Measurements from ENCODE around the gene SLC47A2.
"Not testable (repeated sequence)": the region's sequence is repeated elsewhere in the genome, so short reads cannot be mapped to it uniquely, and the experiment has no call there.

Gene SLC47A2, protein sequence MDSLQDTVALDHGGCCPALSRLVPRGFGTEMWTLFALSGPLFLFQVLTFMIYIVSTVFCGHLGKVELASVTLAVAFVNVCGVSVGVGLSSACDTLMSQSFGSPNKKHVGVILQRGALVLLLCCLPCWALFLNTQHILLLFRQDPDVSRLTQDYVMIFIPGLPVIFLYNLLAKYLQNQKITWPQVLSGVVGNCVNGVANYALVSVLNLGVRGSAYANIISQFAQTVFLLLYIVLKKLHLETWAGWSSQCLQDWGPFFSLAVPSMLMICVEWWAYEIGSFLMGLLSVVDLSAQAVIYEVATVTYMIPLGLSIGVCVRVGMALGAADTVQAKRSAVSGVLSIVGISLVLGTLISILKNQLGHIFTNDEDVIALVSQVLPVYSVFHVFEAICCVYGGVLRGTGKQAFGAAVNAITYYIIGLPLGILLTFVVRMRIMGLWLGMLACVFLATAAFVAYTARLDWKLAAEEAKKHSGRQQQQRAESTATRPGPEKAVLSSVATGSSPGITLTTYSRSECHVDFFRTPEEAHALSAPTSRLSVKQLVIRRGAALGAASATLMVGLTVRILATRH

DNA sequence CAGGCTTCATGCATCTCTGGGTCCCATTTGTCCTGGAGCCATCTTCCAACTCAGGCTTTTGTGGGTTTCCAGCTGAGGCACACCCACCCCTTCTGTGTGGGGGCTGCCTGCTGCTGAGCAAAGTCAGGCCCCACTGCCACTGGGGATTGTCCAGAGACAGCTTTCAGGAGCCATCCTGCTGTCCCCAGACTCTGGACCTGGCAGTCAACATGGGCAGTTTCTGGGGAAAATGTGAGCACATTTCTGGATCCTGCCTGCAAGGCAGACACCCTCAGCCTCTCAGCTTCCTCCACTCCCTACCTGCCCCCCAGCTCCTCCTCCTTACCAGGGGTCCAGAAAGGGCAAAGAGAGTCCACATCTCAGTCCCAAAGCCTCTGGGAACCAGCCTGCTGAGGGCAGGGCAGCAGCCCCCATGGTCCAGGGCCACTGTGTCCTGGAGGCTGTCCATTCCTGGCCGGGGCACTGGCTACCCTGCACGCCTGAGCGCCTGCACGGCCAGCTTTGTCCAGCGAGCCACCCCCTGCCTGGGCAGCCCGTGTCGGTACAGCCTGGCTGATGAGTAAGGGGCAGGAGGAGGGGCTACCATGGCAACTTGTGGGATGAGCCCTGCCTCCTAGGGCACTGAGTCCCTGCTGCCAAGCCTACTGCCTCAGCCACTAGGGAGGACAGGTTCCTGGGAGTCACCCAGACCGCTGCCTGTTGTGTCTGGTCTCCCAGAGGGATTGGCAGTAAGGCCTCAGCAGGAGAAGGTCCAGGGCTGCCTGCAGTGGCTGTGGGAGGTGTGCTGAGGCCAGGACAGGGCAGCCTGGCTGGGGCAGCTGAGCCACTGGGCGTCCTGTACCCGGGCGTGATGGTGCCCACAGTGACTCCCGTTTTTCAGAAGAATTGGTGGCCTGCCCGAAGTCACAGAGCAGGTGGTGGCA lies at the start of gene SLC47A2:
Gene SLC47A2, minus strand, starts transcription at position 477 of the 923 bp plus-strand sequence. Its CDS starts 29 bp downstream, at position 448.
- no peak for DNase-seq

DNA sequence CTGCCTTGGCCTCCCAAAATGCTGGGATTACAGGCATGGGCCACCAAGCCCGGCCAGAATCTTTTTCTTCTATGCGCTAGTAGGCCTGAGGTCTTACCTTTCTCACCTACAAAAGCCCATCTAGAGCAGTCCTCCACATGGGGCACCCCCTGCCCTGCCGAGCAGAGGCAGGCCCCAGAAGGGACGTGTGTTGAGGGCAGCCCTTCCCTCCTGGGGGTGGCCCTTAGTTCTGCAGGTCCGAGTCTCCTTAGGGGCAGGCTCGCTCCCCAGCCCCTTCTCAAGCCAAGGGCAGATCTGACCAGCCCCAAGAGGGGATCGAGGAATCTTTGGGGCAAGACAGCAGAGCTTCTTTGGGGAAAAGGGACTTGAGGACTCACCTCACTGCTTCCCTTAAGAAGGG lies 49.6 kb upstream of the SLC47A2 start:
- DNase-seq: no peak

DNA sequence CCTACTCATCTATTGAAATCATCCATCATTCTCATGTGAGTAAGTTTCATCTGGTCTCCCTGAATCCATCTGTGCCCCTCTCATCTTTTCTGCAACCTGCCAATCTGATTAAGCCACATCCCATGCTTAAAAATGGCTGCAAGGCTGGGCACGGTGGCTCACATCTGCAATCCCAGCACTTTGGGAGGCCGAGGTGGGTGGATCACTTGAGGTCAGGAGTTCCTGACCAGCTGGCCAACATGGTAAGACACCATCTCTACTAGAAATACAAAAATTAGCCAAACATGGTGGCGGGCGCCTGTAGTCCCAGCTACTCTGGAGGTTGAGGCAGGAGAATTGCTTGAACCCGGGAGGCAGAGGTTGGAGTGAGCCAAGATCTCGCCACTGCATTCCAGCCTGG lies 47.6 kb upstream of the SLC47A2 start:
- not testable (repeated sequence) for DNase-seq

DNA sequence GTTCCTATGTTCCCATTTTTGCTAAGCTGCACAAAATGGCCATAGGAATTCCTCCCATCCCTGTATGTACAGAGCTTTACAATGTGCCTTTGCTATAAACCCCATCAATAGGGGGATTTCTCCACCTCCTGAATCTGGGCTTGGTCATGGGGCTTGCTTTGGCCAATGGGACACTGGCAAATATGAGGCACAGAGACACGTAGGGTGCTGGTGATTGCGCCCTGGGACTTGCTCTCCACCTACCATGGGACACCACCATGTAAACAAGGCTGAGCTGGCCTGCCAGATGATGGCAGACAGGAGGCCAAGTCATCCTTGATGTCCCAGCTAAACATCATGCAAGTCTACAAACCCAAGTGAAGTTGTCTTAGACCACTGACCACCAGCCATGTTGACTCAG lies 47.0 kb upstream of the SLC47A2 start:
- no peak for DNase-seq

DNA sequence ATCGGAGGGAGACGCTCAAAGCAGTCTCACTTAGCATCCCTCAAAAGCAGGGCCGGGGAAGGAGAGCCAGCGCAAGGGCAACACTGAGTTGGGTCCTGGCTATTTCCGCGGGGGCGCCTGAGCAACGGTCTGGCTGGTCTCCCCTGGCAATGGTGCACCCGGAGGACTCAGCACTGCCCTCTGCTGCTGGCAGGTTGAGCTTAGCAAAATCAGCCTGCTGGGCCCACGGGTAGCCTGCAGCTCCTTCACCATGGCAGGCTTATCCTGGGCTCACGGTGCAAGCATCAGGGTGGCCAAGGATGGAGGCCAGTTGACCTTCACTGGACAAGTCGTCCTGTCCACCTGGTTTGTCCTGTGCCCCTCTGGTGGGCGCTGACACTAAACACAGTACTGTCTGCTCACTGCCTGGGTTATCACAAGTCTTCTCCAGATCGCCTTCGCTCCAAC lies 46.2 kb upstream of the SLC47A2 start:
- peak; percentile 40 to 68 (median 48) for DNase-seq

DNA sequence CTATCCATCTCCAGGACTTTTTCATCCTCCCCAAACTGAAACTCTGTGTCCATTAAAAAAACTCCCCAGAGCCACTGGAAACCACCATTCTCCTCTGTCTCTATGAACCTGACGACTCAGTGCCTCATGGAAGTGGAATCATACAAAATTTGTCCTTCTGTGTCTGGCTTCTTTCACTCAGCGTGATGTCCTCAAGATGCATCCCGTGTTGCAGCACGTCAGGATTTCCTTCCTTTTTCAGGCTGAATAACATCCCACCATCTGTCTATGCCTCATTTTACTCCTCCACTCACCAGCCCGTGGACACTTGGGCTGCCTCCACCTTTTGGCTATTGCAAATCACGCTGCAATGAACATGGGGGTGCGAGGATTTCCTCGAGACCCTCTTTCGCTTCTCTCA lies 44.4 kb upstream of the SLC47A2 start:
- no peak for DNase-seq

DNA sequence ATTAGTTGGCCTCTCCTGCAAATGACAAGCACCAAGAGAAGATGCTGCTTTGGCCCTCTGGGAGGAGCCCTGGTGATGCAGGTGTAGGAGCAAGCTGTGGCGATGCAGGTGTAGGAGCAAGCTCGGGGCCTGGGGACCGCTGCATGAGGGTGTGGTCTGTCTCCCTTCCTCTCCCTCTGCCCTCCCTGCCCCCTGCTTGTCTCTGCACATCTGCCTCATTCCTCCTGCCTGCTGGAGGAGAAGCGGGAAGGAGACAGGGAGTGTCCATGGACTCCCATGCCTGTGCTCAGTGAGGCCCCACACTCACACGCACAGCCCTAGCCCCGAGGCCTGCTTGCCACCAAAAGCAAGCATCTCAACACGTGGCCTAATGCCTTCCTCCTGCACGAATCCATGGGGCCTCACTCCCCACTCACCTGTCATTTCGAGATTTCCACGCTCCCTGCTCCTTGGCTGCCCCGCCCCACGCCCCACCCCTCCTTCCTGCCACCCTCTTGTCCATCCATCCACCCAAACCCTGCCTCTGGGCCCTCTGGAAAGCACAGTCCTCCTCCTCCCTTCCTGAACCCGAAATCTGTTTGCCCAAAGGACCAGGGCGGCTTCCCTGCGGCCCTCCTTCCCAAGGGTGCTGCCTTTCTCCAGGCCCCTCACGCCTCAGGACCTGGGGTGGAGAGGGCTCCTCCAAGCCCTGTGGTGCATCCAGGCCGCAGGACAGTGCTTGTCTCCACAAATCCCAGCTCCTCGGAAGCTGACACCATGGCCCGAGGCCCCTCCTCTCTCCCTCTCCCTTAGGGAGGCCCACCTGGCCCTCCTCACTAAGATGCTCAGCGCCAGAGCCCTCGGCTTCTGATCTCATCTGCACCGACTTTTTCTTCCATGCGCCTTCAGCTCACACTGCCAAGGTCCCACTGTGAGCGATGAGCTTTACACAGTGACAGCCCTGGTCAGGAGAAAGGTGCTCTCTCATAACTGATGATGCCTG lies 43.5 kb upstream of the SLC47A2 start:
- DNase-seq: no peak

DNA sequence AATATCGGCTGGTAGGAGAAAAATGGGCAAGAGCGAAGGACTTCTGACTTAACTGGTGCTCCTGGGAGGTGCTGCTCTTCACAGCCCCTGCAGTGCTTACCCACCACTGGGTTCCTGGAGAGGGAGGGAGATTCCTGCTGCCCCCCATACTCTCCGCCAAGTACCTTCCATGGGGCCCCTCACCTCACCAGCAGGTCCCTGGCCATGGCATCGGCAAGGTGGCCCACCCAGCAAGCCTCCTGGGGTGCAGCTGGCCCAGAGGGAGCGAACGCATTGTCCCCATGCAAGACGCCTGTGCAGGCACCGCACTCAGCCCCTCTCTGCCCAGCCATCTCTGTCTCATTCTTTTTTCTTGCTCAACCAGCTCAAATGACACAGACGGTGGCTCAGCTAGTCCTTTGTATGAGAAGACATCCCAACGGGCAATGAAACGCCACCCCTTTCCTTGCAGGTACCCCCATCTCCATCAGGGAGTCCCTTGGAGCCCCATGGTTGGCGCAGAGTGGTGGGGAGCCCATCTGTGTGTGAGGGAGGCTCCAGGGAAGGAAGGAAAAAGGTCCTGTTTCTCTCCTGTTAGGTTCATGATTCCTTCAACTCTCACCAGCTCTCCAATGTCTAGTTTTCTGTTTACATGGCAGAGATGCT lies 41.3 kb upstream of the SLC47A2 start:
- DNase-seq: no peak

DNA sequence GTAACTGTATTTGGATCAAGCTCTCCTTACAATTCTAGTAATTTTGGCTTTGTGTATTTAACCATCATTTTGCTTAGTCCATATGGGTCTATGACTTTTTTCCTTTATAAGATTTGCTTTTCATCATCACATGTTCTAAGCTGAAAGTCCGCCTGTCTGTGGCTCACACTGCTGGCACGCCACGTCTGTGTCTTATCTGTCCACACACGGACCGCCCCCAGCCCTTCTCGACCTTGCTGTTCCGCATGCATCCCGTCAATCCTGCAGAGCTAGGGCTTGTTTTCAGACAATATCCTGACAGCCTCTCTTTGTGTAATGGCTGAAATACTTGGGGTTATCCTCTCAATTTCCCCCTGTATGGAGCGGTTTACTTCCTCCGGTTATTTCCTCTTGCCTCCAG lies 40.2 kb upstream of the SLC47A2 start:
- DNase-seq: no peak

DNA sequence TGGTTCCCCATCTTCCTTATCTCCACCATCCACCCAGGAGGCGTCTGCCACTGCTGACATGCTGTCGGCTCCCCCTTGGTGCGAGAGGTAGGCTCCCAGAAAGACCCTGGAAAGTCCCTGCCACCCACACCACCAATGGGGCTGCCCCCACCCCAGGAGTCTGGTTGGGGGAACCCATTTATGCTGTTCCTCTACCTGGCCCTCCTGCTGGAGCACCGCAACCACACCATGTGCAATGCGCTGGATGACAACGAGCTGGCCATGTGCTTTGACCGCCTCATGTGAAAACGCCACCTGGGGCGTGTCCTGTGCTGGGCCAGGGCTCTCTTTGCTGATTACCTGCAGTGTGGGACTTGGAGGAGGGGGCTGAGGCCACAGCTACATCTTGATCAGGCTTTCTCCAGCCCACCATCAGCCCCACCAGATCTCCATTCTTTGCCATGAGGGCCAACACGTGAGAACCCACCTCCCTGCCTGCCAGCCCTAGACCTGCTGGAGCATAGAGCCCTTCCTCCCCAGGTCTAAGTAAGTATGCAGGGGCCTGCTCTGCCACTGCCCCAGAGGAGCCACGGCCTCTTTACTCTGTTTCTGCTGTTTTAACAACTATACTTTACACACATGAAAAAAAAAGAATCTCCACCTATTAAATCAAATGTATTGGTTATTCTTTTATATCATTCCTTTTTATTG lies 39.6 kb upstream of the SLC47A2 start:
- DNase-seq: no peak

DNA sequence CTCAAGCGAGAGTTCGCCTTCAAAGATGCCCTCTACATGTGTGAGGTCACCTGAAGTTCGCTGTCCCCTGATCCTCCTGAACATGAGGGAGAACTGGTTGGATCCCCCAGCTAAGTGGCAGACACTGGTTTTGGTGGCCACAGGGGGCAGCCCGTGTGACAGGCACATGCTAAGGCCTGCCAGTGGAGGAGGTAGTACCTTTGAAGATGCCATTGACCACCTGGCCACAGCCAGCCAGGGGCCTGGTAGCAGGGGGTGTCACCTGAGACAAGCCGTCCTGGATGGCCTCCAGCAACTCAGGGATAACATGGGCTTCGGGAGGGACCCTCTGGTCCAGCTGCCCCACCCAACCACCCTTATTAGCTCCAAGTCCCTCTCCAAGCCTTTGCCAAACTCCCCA lies 39.0 kb upstream of the SLC47A2 start:
- no peak for DNase-seq

DNA sequence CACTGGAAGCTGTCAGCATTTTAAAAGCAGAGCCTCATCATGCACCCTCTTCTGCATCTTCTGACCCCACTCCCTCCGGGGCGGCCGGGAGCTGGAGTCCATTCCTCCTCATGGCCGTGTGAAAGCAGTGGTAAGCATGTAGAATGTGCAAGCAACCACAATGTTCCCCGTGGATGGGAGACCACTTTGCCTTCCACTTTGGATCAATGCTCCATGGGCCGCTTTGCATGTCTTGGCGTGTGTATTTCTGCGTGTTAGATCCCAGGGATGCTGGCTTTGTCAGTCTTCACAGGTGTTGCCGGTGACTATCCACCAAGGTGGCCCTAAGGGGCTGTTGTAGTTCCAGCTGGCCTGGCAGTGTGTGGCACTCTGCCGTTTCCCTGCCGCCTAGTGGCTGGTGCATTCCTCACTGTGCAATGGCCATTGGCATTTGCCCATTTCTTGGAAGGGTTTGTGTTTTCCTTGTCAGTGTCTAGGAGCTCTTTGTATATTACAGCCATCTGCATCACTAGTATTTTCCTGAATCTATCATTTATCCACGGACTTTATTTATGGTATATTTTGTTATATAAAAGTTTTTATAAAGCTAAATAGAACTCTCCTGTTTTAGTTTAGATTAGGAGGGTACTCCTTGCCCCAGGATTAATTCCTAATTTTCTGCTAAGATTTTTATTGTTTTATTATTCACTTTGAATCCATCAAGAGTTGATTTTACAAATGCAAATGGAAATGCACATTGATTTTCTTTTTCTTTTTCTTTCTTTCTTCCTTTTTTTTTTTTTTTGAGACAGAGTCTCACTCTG lies 37.5 kb upstream of the SLC47A2 start:
- no peak for DNase-seq

DNA sequence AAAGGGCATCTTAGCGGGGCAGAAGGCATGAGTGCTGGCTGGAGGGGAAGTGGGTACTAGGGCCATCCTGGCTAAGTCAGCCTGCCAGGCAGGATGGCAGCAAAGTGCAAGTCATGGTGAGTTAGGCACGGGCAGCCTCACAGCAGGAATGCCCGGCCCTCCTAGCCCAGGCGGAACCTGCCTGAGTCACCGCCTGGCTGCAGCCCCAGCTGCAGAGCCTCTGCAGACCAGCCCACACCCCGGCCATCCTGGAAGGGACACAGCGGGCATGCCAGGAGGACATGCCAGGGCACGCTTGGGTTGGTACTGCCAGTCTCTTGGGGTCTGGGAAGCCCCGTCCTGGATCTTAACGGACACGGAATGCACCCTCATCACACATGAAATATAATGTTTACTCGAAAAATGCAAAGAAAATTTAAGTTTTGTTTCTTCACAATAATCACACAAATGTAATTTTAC lies 36.7 kb upstream of the SLC47A2 start:
- no peak for DNase-seq

DNA sequence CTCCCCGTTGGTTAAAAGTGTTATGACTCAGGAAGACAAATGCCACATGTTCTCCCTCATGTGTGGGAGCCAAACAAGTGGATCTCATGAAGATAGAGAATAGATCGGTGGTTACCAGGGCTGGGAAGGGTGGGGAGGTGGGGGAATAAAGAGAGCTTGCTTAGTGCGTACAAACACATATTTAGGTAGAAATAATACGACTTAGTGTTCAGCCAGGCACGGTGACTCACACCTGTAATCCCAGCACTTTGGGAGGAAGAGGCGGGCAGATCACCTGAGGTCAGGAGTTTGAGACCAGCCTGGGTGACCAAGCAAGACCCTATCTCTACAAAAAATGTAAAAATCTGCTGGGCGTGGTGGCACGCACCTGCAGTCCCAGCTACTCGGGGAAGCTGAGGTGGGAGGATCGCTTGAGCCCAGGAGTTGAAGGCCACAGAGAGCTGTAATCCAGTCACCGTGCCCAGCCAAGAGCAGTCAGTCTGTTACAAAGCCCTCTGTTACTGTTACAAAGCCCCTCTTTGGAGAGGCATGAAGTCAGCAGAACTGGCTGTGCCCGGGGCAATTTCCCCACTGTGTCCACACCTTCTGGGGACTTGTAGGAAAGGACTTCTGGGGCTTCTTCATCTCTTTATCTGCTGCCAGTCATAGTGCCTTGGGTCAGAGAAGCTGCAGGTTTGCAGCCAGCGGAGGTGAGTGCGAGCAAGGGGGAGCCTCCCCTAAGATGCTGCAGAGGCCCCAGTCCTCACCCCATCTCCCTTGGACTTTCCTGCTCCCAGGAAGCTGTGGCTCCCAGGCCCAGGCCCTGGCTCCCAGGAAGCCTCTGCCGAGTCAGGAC lies 36.0 kb upstream of the SLC47A2 start:
- DNase-seq: no peak

DNA sequence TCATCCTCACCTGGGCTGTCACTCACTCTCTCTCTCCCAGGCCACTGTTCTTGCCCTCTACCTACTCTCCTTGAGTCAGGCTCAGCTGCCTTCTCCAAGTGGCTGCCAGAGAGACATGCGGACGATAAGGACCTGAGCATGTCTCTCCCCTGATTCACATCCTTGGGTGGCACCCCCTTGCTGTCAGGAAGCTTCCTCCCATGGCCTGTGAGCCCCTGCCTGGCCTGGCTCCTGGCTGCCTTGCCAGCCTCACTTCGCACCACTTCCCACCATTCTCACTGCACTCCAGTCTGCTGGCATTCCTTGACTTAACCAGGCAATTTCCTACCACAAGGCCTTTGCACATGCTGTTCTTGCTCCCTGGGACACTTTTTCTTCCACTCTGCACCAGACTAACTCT lies 34.5 kb upstream of the SLC47A2 start:
- no peak for DNase-seq

DNA sequence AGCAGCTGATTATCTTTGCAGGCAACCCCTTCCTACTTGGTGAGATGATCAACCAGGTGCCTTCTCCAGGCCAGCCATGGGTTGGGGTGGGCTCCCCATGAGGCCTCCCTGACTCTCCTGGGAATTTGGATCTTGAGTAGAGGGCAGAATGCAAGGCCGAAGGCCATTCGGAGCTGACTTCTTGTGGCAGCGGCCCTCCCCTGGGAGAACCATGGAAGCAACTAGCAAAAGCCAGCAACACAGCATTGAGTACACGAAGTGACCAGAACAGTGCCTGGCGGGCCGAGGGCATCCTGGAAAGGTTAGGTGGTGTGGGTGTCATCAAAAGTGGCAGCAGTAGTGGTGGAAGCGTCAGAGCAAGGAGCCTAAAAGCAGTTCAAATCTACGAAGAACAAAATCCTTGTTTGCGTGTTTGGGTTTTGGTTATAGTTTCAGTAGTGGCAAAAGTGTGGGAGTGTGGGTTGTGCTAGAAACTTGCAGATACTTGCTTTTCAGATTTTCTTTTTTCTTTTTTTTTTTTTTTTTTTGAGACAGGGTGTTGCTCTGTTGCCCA lies 33.7 kb upstream of the SLC47A2 start:
- no peak for DNase-seq

DNA sequence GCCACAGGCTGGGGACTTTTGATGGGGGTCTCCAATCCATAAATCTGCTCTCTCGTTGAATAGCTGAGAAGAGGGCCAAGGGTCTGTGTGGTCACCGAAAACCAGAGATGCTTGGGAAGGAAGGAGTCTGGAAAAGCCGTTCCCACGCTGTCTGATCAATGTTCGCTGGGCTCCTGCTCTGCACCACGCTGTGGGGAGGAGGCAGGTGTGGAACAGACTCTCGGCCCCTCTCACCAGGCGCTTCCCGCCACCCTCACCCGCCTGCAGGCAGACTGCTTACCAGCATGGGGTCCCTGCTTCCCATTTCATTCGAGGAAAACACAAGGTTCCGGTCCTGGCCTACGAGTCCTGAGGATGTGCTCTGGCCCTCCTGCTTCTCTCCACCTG lies 32.4 kb upstream of the SLC47A2 start:
- DNase-seq: no peak

DNA sequence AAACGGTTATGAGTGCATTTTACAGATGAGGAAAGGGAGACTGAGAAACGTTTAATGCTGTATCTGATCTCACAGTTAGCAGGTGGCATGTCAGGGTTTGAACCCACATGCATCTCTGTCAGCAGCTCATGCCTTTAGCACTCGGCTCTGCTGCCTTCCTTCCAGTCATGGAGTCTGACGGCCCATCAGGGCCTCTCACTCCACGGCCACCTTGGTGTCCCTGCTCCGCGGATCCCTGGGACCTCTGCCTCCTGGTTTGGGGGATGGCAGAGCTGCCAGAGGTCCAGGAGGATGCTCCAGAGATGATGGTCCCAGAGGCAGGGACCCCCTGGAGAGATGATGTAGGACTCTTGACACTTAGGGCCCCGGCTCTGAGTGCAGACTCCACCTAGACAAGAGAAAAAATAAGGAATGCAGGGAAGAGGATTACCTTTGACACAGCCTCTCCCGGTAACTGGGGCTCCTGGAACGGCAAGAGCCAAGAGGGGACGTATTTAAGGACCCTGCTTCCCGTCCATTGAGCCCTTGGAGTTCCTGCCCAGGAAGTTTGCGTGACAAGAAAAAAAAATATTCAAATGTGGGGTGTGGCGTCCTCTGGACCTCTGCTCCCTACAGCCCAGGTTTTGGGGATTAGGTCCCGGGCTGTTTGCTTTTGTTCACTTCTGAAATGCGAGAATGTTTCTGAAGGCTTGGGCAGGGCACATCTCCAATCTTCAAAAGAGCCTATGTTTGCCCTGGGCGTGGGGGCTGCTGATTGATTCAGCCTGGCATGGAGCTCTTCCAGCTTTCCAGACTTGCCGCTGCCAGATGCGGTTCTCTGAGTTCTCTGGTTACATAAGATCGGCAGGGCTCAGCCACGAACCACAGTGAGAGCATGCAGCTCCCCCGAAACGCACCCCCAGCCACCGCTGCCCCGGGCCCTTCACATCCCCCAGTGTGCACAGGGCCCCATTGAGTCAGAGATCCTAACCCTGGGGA lies 31.7 kb upstream of the SLC47A2 start, which contains the start of gene ALDH3A1:
Gene ALDH3A1, minus strand, starts transcription at position 470 of the 978 bp plus-strand sequence. CDS start 3,169 bp downstream, outside the sequence.
- DNase-seq: no peak

Measured in stimulated activated naive CD4-positive, alpha-beta T cell (primary cell).